ENCODE measurements around the gene RNF103.

The RNF103 gene

DNA sequence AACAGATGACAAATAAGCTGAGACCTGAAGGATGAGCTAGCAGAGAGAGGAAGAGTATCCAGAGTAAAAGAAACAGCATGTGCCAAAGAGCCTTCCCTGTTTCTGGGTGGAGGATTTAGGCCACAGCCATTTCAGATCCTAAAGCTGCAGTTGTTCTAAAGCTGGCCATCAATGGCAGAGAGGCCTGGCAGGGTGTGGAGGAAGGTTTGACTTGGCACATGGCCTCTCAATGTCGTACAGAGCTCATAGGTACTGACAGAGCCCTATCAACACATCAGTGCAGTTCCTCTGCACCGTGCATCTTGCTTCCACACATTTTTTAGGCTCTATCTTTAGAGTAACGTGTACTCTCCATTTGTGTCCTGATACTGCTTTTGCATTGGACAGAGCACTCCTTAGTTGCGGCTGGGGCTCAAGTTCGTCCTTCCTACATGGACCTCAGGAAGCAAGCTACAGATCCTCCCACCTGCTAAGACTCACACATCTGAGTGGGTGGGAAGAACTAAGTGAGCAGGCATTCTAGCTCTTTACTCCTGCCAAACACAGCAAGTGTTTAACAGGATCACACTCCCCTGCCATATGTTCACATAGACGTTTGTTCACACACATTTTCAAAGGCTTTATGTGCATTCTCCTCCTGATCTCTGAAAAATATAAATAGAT is 57.4 kb downstream of the RNF103 start:
- no peak for DNase-seq (ENCODE audit: low read depth, low spot score)
- no peak overlapping the region for H3K4me3 ChIP-seq (ENCODE audit: low read depth, low read length)
- in situ Hi-C loops (cut with HindIII; ENCODE audit: low sequenced_read_pairs), result no loop called here
- TF ChIP-seq, protein P1, sequence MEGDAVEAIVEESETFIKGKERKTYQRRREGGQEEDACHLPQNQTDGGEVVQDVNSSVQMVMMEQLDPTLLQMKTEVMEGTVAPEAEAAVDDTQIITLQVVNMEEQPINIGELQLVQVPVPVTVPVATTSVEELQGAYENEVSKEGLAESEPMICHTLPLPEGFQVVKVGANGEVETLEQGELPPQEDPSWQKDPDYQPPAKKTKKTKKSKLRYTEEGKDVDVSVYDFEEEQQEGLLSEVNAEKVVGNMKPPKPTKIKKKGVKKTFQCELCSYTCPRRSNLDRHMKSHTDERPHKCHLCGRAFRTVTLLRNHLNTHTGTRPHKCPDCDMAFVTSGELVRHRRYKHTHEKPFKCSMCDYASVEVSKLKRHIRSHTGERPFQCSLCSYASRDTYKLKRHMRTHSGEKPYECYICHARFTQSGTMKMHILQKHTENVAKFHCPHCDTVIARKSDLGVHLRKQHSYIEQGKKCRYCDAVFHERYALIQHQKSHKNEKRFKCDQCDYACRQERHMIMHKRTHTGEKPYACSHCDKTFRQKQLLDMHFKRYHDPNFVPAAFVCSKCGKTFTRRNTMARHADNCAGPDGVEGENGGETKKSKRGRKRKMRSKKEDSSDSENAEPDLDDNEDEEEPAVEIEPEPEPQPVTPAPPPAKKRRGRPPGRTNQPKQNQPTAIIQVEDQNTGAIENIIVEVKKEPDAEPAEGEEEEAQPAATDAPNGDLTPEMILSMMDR (IDR thresholded peaks at IDR 0.05; ENCODE audit: low read depth, low read length), result no peak

DNA sequence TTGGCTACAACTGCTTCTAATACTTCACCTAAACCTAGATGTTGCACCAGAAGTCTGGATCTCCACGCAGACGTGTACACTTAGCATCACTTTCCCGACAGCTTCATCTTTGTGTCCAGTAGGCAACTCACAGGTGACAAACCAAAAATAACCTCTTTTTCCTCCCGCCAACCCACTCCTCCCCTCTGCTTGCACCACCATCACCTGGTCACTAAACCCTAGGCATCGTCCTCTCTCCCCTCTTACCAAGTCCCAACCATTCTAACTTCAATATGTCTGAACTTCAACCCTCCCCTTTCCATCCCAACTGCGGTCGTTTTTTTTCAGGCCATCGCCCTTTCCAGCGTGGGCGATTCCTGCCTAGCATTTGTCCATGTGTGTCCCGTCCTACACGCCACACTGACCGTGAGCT is 60.0 kb downstream of the RNF103 start:
- in situ Hi-C loops (cut with HindIII; ENCODE audit: low sequenced_read_pairs), result no loop called here
- TF ChIP-seq, protein P1 (IDR thresholded peaks at IDR 0.05; ENCODE audit: low read depth, low read length), result no peak
- peak overlapping the region; percentile 93 for H3K4me3 ChIP-seq (ENCODE audit: low read depth, low read length)
- no peak for DNase-seq (ENCODE audit: low read depth, low spot score)

DNA sequence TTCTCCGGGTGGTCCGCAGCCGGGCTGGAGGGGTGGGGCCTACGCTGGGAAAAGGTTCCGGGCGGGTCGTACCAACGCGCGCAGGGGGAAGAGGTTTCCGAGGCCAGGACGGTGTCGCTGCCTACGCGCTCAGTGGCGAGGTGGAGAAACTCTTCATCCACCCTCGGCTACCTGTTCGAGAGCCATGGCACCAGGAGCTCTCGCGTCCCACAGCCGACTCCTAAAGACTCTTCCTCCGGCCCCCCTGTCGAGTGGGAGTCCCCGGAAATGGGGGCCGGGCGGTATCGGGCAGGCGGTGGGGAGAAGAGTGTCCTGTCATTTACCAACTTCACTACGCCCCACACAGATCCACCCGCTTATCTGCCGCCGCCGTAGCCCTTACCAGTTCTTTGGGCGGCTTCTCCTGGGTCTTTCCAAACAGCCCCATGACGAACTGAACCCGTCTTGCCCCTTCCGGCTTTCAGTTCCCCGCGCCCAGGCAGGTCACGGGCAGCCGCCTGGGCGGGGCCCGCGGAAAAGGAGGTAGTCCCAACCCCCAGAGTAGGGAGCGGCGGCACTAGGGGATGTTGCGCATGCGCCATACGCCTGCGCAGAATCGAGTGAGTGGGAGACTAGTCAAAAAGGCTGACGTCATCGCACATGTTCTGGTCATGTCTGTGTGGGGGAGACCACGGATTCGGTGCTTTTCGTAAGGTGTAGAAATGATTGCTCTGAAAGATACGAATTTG is 60.6 kb downstream of the RNF103 start, which contains the start of gene CHMP3:
Gene CHMP3 (minus strand): TSS at position 522 of the 728 bp plus-strand sequence. CDS start 95 bp downstream, at position 427.
- peak within 1 kb of the TSS; percentile 93 for H3K4me3 ChIP-seq (ENCODE audit: low read depth, low read length)
- peak; percentile 97 for DNase-seq (ENCODE audit: low read depth, low spot score)
- TF ChIP-seq, protein P1 (IDR thresholded peaks at IDR 0.05; ENCODE audit: low read depth, low read length), result no peak
- in situ Hi-C loops (cut with HindIII; ENCODE audit: low sequenced_read_pairs), result no loop called here

DNA sequence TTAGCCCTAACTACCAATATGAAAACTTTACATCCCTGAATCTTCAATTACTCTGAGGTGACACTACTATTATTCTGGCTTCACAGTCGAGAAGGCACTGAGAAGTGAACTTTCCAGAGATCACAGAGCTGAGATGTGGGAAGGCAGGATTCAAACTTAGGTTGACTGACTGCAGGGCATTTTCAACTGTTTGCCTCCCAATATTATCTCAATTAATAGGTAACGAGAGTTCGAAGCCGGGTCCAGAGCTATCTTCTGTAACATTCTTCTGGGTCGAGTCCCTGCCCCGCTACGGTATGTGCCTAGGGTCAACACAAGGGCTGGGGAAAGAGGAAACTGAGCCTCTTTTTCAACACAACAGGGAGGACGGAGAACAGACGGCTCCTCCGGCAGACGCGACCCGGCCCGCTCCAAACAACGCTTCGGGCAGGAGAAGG is 61.2 kb downstream of the RNF103 start:
- TF ChIP-seq, protein P1 (IDR thresholded peaks at IDR 0.05; ENCODE audit: low read depth, low read length), result no peak
- in situ Hi-C loops (cut with HindIII; ENCODE audit: low sequenced_read_pairs), result no loop called here
- no peak for DNase-seq (ENCODE audit: low read depth, low spot score)
- peak overlapping the region; percentile 93 for H3K4me3 ChIP-seq (ENCODE audit: low read depth, low read length)

DNA sequence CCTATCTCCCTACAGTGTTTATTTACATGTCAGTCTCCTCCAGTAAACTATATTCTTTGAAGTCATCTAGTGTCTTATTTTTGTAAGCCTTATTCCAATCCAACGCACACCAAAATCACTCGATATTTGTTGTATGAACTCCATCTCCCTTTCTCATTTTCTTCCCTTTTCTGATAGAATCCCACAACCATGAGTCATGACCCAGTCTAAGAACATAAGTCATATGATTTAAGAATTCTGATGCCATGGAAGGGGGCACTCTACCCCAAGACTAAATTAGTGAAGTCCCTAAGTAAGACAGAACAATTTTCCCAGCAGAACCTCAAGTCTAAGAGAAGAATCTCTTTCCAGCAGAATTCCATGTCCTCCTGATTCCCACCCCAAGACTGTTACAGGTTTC is 65.8 kb downstream of the RNF103 start:
- TF ChIP-seq, protein P1 (IDR thresholded peaks at IDR 0.05; ENCODE audit: low read depth, low read length), result no peak
- DNase-seq (ENCODE audit: low read depth, low spot score), result no peak
- H3K4me3 ChIP-seq (ENCODE audit: low read depth, low read length), result no peak overlapping the region
- in situ Hi-C loops (cut with HindIII; ENCODE audit: low sequenced_read_pairs), result no loop called here

DNA sequence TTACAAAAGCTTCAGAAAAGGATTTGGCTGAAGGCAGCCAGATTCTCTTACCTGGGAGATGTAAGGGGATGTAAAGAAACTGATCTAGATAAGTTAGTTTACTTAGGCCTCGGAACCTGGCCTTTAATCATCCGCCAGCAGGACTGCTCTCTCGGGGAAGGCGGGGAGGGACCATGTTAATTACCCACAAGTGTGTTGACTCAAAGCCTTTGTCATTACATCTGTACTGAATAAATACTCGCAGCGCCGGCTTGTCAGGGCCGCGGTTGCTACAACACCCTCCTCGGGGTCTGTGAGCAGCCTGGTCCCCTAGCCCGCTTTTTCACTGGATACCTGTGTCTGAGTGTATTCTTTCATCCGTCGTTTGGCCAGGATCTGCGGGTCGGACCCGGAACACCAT is 67.2 kb downstream of the RNF103 start:
- TF ChIP-seq, protein P1 (IDR thresholded peaks at IDR 0.05; ENCODE audit: low read depth, low read length), result no peak
- DNase-seq (ENCODE audit: low read depth, low spot score), result no peak
- in situ Hi-C loops (cut with HindIII; ENCODE audit: low sequenced_read_pairs), result no loop called here
- no peak overlapping the region for H3K4me3 ChIP-seq (ENCODE audit: low read depth, low read length)
